ENCODE measurements around the gene MTERF2. TPM values are rescaled to one million over a fixed set of nuclear protein-coding genes. Genes with fewer than 3 reads are reported as not detected.

The MTERF2 gene
- total and polyA plus RNA-seq, 2 of the 13 experiments (the other 11 are each of a cell fraction or from before 2014, with no cell fraction given), result 8.0 to 11.6 TPM

DNA sequence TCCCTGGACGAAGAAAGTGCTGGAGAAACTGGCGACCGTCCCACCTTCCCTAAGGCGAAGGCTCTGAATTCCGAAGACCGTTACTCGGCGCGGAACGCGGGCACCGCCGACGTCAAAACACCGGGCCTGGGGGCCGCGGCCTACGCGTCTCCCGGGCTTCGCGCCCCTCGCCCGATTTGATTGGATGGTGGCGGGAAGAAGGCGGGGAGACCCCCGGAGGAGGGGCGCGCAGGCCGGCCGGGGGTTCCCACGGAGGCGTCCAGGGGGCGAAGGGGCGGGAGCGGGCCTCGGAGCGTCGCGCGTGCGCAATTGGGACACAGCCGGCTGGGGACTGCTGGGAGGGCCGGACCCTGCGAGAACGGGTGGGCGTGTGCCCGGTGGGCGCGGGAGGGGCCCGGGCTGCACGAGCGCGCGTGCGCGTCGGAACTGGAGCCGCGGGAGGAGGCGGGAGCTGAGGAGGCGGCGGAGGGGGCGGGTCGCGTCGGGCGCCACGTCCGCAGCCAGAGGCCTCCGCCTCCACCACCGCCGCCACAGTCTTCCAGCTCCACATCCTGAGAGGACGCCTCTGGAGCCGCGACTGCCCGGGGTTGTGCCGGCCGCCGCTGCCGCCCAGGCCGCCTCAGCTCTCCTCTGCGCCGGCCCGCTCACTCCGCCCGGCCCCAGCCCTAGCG, 31.4 kb downstream of the MTERF2 start, which contains the start of gene TMEM263 (continued):
- TF ChIP-seq ZNF703 (CRISPR knock-in tag; IDR thresholded peaks at IDR 0.05; ENCODE audit: borderline replicate concordance), result peak; percentile 60; the same call in 1 of the 2 replicates
- TF ChIP-seq HOXA5 (CRISPR knock-in tag; IDR thresholded peaks at IDR 0.05), result no peak
- TF ChIP-seq ZNF605 (CRISPR knock-in tag; IDR thresholded peaks at IDR 0.05), result peak; percentile 97
- TF ChIP-seq RARA (CRISPR knock-in tag; IDR thresholded peaks at IDR 0.05), result no peak; the same call in 1 of the 2 replicates
- peak; percentile 66; the same call in 1 of the 2 replicates for TF ChIP-seq ZNF446 (CRISPR knock-in tag; IDR thresholded peaks at IDR 0.05)
- 0 out of 2 replicates have a peak, but pooled peaks have one; percentile 5 for TF ChIP-seq ZNF674 (CRISPR knock-in tag; IDR thresholded peaks at IDR 0.05; ENCODE audit: low read depth)
- TF ChIP-seq FOSL1 (CRISPR knock-in tag; IDR thresholded peaks at IDR 0.05; ENCODE audit: borderline replicate concordance), result no peak
- TF ChIP-seq ZIK1 (CRISPR knock-in tag; IDR thresholded peaks at IDR 0.05; ENCODE audit: borderline replicate concordance, low read depth), result 0 out of 2 replicates have a peak, but pooled peaks have one; percentile 15
- TF ChIP-seq NFRKB (IDR thresholded peaks at IDR 0.05), result no peak
- 0 out of 2 replicates have a peak, but pooled peaks have one; percentile 75 for TF ChIP-seq ZNF256 (CRISPR knock-in tag; conservative IDR thresholded peaks at IDR 0.05)
- TF ChIP-seq, protein P1, sequence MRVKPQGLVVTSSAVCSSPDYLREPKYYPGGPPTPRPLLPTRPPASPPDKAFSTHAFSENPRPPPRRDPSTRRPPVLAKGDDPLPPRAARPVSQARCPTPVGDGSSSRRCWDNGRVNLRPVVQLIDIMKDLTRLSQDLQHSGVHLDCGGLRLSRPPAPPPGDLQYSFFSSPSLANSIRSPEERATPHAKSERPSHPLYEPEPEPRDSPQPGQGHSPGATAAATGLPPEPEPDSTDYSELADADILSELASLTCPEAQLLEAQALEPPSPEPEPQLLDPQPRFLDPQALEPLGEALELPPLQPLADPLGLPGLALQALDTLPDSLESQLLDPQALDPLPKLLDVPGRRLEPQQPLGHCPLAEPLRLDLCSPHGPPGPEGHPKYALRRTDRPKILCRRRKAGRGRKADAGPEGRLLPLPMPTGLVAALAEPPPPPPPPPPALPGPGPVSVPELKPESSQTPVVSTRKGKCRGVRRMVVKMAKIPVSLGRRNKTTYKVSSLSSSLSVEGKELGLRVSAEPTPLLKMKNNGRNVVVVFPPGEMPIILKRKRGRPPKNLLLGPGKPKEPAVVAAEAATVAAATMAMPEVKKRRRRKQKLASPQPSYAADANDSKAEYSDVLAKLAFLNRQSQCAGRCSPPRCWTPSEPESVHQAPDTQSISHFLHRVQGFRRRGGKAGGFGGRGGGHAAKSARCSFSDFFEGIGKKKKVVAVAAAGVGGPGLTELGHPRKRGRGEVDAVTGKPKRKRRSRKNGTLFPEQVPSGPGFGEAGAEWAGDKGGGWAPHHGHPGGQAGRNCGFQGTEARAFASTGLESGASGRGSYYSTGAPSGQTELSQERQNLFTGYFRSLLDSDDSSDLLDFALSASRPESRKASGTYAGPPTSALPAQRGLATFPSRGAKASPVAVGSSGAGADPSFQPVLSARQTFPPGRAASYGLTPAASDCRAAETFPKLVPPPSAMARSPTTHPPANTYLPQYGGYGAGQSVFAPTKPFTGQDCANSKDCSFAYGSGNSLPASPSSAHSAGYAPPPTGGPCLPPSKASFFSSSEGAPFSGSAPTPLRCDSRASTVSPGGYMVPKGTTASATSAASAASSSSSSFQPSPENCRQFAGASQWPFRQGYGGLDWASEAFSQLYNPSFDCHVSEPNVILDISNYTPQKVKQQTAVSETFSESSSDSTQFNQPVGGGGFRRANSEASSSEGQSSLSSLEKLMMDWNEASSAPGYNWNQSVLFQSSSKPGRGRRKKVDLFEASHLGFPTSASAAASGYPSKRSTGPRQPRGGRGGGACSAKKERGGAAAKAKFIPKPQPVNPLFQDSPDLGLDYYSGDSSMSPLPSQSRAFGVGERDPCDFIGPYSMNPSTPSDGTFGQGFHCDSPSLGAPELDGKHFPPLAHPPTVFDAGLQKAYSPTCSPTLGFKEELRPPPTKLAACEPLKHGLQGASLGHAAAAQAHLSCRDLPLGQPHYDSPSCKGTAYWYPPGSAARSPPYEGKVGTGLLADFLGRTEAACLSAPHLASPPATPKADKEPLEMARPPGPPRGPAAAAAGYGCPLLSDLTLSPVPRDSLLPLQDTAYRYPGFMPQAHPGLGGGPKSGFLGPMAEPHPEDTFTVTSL (CRISPR knock-in tag; IDR thresholded peaks at IDR 0.05; ENCODE audit: borderline replicate concordance), result 0 out of 2 replicates have a peak, but pooled peaks have one; percentile 30
- TF ChIP-seq, protein P2, sequence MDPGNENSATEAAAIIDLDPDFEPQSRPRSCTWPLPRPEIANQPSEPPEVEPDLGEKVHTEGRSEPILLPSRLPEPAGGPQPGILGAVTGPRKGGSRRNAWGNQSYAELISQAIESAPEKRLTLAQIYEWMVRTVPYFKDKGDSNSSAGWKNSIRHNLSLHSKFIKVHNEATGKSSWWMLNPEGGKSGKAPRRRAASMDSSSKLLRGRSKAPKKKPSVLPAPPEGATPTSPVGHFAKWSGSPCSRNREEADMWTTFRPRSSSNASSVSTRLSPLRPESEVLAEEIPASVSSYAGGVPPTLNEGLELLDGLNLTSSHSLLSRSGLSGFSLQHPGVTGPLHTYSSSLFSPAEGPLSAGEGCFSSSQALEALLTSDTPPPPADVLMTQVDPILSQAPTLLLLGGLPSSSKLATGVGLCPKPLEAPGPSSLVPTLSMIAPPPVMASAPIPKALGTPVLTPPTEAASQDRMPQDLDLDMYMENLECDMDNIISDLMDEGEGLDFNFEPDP (CRISPR knock-in tag; conservative IDR thresholded peaks at IDR 0.05), result no peak
- TF ChIP-seq SP2 (CRISPR knock-in tag; IDR thresholded peaks at IDR 0.05), result peak; percentile 65
- peak; percentile 62 for TF ChIP-seq YY1 (IDR thresholded peaks at IDR 0.05; ENCODE audit: insufficient read depth, insufficient replicate concordance, low read depth, low read length)
- peak; percentile 69 for TF ChIP-seq HDAC1 (CRISPR knock-in tag; IDR thresholded peaks at IDR 0.05)
- peak; percentile 94; the same call in 1 of the 2 replicates for TF ChIP-seq ZNF773 (CRISPR knock-in tag; IDR thresholded peaks at IDR 0.05; ENCODE audit: borderline replicate concordance)
- TF ChIP-seq MXI1 (IDR thresholded peaks at IDR 0.05; ENCODE audit: borderline replicate concordance, low read depth, low read length), result peak; percentile 13; the same call in 1 of the 3 replicates
- TF ChIP-seq JARID2 (CRISPR knock-in tag; IDR thresholded peaks at IDR 0.05; ENCODE audit: insufficient replicate concordance), result no peak
- no peak for TF ChIP-seq ZNF782 (CRISPR knock-in tag; IDR thresholded peaks at IDR 0.05; ENCODE audit: borderline replicate concordance)
- TF ChIP-seq, protein P3, sequence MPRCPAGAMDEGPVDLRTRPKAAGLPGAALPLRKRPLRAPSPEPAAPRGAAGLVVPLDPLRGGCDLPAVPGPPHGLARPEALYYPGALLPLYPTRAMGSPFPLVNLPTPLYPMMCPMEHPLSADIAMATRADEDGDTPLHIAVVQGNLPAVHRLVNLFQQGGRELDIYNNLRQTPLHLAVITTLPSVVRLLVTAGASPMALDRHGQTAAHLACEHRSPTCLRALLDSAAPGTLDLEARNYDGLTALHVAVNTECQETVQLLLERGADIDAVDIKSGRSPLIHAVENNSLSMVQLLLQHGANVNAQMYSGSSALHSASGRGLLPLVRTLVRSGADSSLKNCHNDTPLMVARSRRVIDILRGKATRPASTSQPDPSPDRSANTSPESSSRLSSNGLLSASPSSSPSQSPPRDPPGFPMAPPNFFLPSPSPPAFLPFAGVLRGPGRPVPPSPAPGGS (CRISPR knock-in tag; IDR thresholded peaks at IDR 0.05), result peak; percentile 21; the same call in 1 of the 2 replicates
- peak; percentile 58; the same call in 1 of the 2 replicates for TF ChIP-seq RAD21 (CRISPR knock-in tag; IDR thresholded peaks at IDR 0.05)
